PC-9 (cell line): ENCODE data around the gene COMMD1. TPM values are rescaled to one million over a fixed set of nuclear protein-coding genes. Genes with fewer than 3 reads are reported as not detected.

Source experiments
- BruUV-seq: library from RNA; stranded (reverse); fragments of 400-500 nt; replicated peaks from 2 replicates; lab custom pipeline; 2021; lab: Mats Ljungman, UMichigan
- CTCF ChIA-PET: fragments of 300-600 bp; sonication (Branson Sonifier 250); formaldehyde crosslinking; loops from one replicate; lab custom pipeline; 2022; ENCODE audit warnings: antibody characterized with exemption; lab: Charles Lee
- POLR2A ChIA-PET: fragments of 300-600 bp; sonication (Branson Sonifier 250); formaldehyde crosslinking; loops from one replicate; lab custom pipeline; 2022; ENCODE audit warnings: antibody characterized with exemption; ENCODE audit not compliant: unreplicated experiment; lab: Charles Lee
- DNase-seq, 2 experiments: peaks; one replicate each; pipeline versions ENCODE4 v3.0.0 to v3.0.0-alpha.2; 2015 to 2022; ENCODE audit warnings: mixed read lengths in 1 of 2
- H2AFZ ChIP-seq: fragments of 200-600 bp; sonication (generic); 2 replicates; pipeline ENCODE4 v1.8.1; 2017; ENCODE audit warnings: antibody characterized with exemption
- H3F3A ChIP-seq: fragments of 200-600 bp; sonication (generic); 2 replicates; pipeline ENCODE4 v1.8.1; 2017; ENCODE audit warnings: antibody characterized with exemption, mild to moderate bottlenecking, low read depth; ENCODE audit not compliant: insufficient read depth
- H3K27ac ChIP-seq: fragments of 200-600 bp; sonication (generic); 2 replicates; pipeline ENCODE4 v1.6.1; 2016; ENCODE audit warnings: mixed run types
- H3K27me3 ChIP-seq: fragments of 200-600 bp; sonication (generic); 2 replicates; pipeline ENCODE4 v1.6.1; 2016; ENCODE audit warnings: low read depth, mixed run types; ENCODE audit not compliant: insufficient read depth
- H3K36me3 ChIP-seq: fragments of 200-600 bp; sonication (generic); 2 replicates; pipeline ENCODE4 v1.6.1; 2016; ENCODE audit warnings: low read depth, mixed run types
- H3K4me1 ChIP-seq: fragments of 200-600 bp; sonication (generic); replicated peaks from 2 replicates; pipeline ENCODE4 v1.6.1; 2016; ENCODE audit warnings: mixed run types; ENCODE audit not compliant: insufficient read depth
- H3K4me2 ChIP-seq: fragments of 200-600 bp; sonication (generic); 2 replicates; pipeline ENCODE4 v1.6.1; 2017; ENCODE audit warnings: mixed run types
- H3K4me3 ChIP-seq: fragments of 200-600 bp; sonication (generic); 2 replicates; pipeline ENCODE4 v1.6.1; 2016; ENCODE audit warnings: mixed run types
- H3K79me2 ChIP-seq: fragments of 200-600 bp; sonication (generic); 2 replicates; pipeline ENCODE4 v1.6.1; 2017; ENCODE audit warnings: low read depth, mixed run types
- H3K9me2 ChIP-seq: fragments of 200-600 bp; sonication (generic); 2 replicates; pipeline ENCODE4 v1.8.1; 2017; ENCODE audit warnings: mild to moderate bottlenecking; ENCODE audit not compliant: insufficient read depth
- H3K9me3 ChIP-seq: fragments of 200-600 bp; sonication (generic); 2 replicates; pipeline ENCODE4 v1.8.1; 2016; ENCODE audit warnings: low read depth; ENCODE audit not compliant: insufficient read depth
- H4K20me1 ChIP-seq: fragments of 200-600 bp; sonication (generic); 2 replicates; pipeline ENCODE4 v1.8.1; 2017; ENCODE audit not compliant: insufficient read depth
- CTCF ChIP-seq: fragments of 200-600 bp; sonication (generic); conservative IDR thresholded peaks from 2 replicates; pipeline ENCODE4 v1.6.1; 2017; ENCODE audit warnings: mixed run types, antibody characterized with exemption, mild to moderate bottlenecking, moderate library complexity
- EZH2 ChIP-seq: fragments of 200-600 bp; sonication (generic); IDR thresholded peaks from 2 replicates; pipeline ENCODE4 v1.8.0; 2017; ENCODE audit warnings: antibody characterized with exemption, low read depth
- intact Hi-C: fragments of 100-400 bp; cut with micrococcal nuclease; formaldehyde crosslinking; loops from one replicate; pipeline ENCODE4 v1.10.0; 2022; ENCODE audit not compliant: unreplicated experiment
- total RNA-seq: library from RNA; stranded (reverse); gene quantifications from 2 replicates; pipeline ENCODE4 v1.2.3, GENCODE V29; 2021

COMMD1 gene
- total RNA-seq, 1 experiment from 2014 or later, result 16.3 TPM

GRCh38 chr2:62030902-62031301 lies 125.4 kb downstream of the COMMD1 start:
- POLR2A ChIA-PET, result no interaction called here
- BruUV-seq, result no TSS peak

GRCh38 chr2:62032096-62032495 lies 126.6 kb downstream of the COMMD1 start:
- Histone ChIP-seq H3K27ac (no peak overlapping the region), H2AFZ (no peak overlapping the region), H3K4me2 (no peak overlapping the region), H3K36me3 (no peaks in the 10 kb centered on the region), H3K9me3 (no peaks in the 10 kb centered on the region), H3F3A (no peaks in the 10 kb centered on the region; the same call in 1 of the 2 replicates), H3K79me2 (no peaks in the 10 kb centered on the region), H3K9me2 (peaks cover 5% of the 10 kb centered on the region; the same call in 1 of the 2 replicates), H3K4me3 (no peak overlapping the region), H3K4me1 (no peaks in the 10 kb centered on the region), H3K27me3 (no peaks in the 10 kb centered on the region), H4K20me1 (no peaks in the 10 kb centered on the region)
- BruUV-seq, result no TSS peak
- TF ChIP-seq EZH2 (no peak), CTCF (no peak)
- intact Hi-C loops, result no loop called here
- ChIA-PET POLR2A (no interaction called here), CTCF (no interaction called here)
- no peak for DNase-seq

More at GRCh38 chr2:62030902-62031301, 125.4 kb downstream of the COMMD1 start:
- no peak overlapping the region for H3K4me2 ChIP-seq
- H3F3A ChIP-seq, result no peaks in the 10 kb centered on the region; the same call in 1 of the 2 replicates
- H3K4me1 ChIP-seq, result no peaks in the 10 kb centered on the region
- H3K9me2 ChIP-seq, result peaks cover 5% of the 10 kb centered on the region; the same call in 1 of the 2 replicates
- no peaks in the 10 kb centered on the region for H3K79me2 ChIP-seq
- no peaks in the 10 kb centered on the region for H3K27me3 ChIP-seq
- no peak for TF ChIP-seq CTCF
- no peak for TF ChIP-seq EZH2
- no peak overlapping the region for H2AFZ ChIP-seq
- H3K36me3 ChIP-seq, result no peaks in the 10 kb centered on the region
- no peak overlapping the region for H3K4me3 ChIP-seq
- no peaks in the 10 kb centered on the region for H4K20me1 ChIP-seq
- CTCF ChIA-PET, result no interaction called here
- H3K27ac ChIP-seq, result no peak overlapping the region
- DNase-seq, result no peak
- H3K9me3 ChIP-seq, result no peaks in the 10 kb centered on the region
- intact Hi-C loops, result no loop called here

- DNase-seq, result no peak
- ChIA-PET CTCF (no interaction called here), POLR2A (no interaction called here)
- no peak for TF ChIP-seq EZH2
- no peak for TF ChIP-seq CTCF
- Histone ChIP-seq H3K27me3 (no peaks in the 10 kb centered on the region), H3K36me3 (no peaks in the 10 kb centered on the region), H3F3A (no peaks in the 10 kb centered on the region), H4K20me1 (no peaks in the 10 kb centered on the region), H3K4me2 (no peak overlapping the region), H3K79me2 (no peaks in the 10 kb centered on the region), H3K27ac (no peak overlapping the region), H3K4me1 (0 out of 2 replicates have a peak, but pooled peaks cover 4% of the 10 kb centered on the region), H3K9me3 (no peaks in the 10 kb centered on the region), H2AFZ (no peak overlapping the region), H3K9me2 (peaks cover 5% of the 10 kb centered on the region; the same call in 1 of the 2 replicates), H3K4me3 (no peak overlapping the region)
- BruUV-seq, result no TSS peak
- intact Hi-C loops, result no loop called here
These were observed 129.2 kb downstream of the COMMD1 start for GRCh38 chr2:62034715-62035114.
